ENCODE data around the gene ITGA1. TPM values are rescaled to one million over a fixed set of nuclear protein-coding genes. Genes with fewer than 3 reads are reported as not detected.

Gene ITGA1
- total RNA-seq, 1 donor from 2014 or later: 33.5 TPM

DNA sequence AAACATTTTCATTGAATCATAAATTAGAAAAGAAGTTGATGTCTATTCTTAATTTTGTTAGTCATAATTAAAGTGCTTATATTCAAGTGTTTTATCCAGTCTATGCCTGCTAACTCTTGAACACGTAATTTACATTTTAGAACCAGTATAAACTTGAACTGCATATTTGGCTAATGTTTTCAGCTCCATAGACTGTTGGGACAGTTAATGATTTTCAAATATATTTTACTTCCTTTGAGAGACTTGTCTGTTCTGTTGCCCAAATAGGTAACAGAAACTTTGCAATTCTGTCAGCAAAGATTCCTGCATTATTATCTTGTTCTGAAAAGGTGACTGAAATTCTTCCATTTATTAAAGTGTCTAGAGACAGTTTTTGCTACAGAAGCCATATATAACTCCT, 209.3 kb downstream of the ITGA1 start:
- Mint-ChIP-seq H3K27ac (ENCODE audit: unreplicated experiment) (no peak overlapping the region), H3K36me3 (ENCODE audit: low read depth, unreplicated experiment) (no peaks in the 10 kb centered on the region), H3K4me1 (ENCODE audit: unreplicated experiment) (peaks cover 12% of the 10 kb centered on the region), H3K9me3 (ENCODE audit: unreplicated experiment) (no peaks in the 10 kb centered on the region), H3K27me3 (ENCODE audit: unreplicated experiment) (no peaks in the 10 kb centered on the region), H3K4me3 (ENCODE audit: unreplicated experiment) (no peak overlapping the region)
- TF ChIP-seq, protein P1, sequence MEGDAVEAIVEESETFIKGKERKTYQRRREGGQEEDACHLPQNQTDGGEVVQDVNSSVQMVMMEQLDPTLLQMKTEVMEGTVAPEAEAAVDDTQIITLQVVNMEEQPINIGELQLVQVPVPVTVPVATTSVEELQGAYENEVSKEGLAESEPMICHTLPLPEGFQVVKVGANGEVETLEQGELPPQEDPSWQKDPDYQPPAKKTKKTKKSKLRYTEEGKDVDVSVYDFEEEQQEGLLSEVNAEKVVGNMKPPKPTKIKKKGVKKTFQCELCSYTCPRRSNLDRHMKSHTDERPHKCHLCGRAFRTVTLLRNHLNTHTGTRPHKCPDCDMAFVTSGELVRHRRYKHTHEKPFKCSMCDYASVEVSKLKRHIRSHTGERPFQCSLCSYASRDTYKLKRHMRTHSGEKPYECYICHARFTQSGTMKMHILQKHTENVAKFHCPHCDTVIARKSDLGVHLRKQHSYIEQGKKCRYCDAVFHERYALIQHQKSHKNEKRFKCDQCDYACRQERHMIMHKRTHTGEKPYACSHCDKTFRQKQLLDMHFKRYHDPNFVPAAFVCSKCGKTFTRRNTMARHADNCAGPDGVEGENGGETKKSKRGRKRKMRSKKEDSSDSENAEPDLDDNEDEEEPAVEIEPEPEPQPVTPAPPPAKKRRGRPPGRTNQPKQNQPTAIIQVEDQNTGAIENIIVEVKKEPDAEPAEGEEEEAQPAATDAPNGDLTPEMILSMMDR (IDR thresholded peaks at IDR 0.05; ENCODE audit: unreplicated experiment): no peak
- DNase-seq (ENCODE audit: low spot score): no peak

DNA sequence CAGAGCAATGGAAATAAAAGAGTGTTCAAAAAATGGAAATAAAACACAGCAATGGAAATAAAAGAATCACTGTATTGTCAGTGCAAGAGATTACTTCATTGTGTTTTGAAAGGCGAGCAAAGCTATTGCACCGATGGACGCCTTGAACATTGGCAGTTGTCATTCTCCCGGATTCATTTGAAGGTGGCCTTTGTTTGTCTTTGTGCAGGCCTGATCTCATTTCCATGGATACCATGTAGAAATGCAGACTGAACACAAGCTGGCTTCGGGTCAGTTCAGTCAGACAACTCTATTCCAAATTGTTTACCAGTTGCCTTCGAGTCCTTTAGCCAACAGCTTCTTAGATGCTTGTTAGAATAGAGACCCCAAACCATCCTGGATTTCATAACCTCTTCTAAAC, 209.7 kb downstream of the ITGA1 start:
- Mint-ChIP-seq H3K4me3 (ENCODE audit: unreplicated experiment) (no peak overlapping the region), H3K9me3 (ENCODE audit: unreplicated experiment) (no peaks in the 10 kb centered on the region), H3K27me3 (ENCODE audit: unreplicated experiment) (no peaks in the 10 kb centered on the region), H3K36me3 (ENCODE audit: low read depth, unreplicated experiment) (no peaks in the 10 kb centered on the region), H3K4me1 (ENCODE audit: unreplicated experiment) (peaks cover 8% of the 10 kb centered on the region), H3K27ac (ENCODE audit: unreplicated experiment) (no peak overlapping the region)
- DNase-seq (ENCODE audit: low spot score): no peak
- TF ChIP-seq, protein P1 (IDR thresholded peaks at IDR 0.05; ENCODE audit: unreplicated experiment): no peak

DNA sequence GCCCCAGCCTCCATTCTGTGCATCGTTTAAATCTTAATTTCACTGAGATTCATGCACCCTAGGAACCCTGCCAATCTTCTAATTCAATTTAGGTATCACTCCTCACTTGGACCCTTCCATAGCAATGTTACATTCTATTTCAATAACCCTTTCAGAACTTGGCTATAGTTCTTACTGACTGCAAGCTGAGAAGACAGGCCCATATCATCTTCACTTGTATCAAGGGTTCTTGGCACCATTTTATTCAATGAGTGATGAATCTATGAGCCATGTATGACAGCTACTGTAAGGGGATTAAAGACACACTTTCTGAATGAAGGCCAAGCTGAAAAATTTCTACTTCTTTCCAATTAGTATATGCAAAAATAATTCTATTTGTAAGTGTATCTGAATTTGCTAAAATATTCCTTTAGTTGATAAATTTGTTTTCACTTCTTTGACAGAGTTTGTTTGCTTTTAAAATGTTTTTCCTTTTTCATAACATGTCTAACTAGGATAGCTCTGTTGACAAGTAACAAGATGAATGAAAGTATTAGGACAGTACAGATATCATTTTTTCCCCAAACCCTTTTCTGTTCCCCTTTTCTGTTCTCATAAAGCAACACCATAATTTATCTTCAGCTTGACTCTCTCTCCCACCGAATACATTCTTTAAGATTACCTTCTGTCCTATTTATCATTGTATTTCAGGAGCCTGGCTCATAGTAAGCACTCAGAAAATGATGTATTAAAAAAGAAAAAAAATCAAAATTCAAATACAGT, 211.0 kb downstream of the ITGA1 start:
- no peak overlapping the region for H3K4me3 Mint-ChIP-seq (ENCODE audit: unreplicated experiment)
- H3K27me3 Mint-ChIP-seq (ENCODE audit: unreplicated experiment): no peaks in the 10 kb centered on the region

DNA sequence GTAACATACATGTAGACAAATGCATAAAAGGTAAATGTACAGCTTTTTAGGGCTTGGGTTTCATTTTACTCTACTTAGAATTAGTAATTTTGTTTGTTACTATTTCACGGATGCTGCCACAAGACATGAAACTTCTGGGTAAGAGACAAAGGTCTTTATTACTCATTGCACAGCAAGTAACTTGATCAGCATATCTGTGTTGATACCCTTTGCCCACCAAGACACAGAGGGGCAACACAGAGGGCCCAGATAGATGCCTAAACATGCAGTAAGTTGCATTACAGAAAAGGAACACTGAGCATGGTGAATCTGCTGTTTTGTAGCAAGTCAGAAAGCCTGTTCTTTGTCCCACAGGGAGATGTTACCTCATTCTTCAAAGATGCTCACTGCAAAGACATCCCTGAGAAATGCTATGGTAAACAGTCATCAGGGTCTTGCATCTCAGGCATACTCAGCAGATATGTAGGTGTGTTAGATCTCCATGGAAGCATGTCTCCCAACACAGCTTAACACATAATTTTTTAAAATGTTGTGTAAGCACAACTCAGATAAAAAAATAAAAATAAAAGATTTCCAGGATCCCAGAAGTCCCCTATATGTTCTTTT, 211.7 kb downstream of the ITGA1 start:
- Mint-ChIP-seq H3K4me1 (ENCODE audit: unreplicated experiment) (peaks cover 7% of the 10 kb centered on the region), H3K27ac (ENCODE audit: unreplicated experiment) (no peak overlapping the region), H3K27me3 (ENCODE audit: unreplicated experiment) (no peaks in the 10 kb centered on the region)

More for the DNA sequence above, 211.0 kb downstream of the ITGA1 start:
- Mint-ChIP-seq H3K27ac (ENCODE audit: unreplicated experiment) (no peak overlapping the region), H3K9me3 (ENCODE audit: unreplicated experiment) (no peaks in the 10 kb centered on the region), H3K36me3 (ENCODE audit: low read depth, unreplicated experiment) (peaks cover 3% of the 10 kb centered on the region), H3K4me1 (ENCODE audit: unreplicated experiment) (peaks cover 3% of the 10 kb centered on the region)
- DNase-seq (ENCODE audit: low spot score): no peak
- TF ChIP-seq, protein P1 (IDR thresholded peaks at IDR 0.05; ENCODE audit: unreplicated experiment): no peak

More for the DNA sequence above, 211.7 kb downstream of the ITGA1 start:
- DNase-seq (ENCODE audit: low spot score): no peak
- TF ChIP-seq, protein P1 (IDR thresholded peaks at IDR 0.05; ENCODE audit: unreplicated experiment): no peak
- no peaks in the 10 kb centered on the region for H3K9me3 Mint-ChIP-seq (ENCODE audit: unreplicated experiment)
- peaks cover 3% of the 10 kb centered on the region for H3K36me3 Mint-ChIP-seq (ENCODE audit: low read depth, unreplicated experiment)
- H3K4me3 Mint-ChIP-seq (ENCODE audit: unreplicated experiment): no peak overlapping the region
